Osteoblast (primary cell): ENCODE measurements around the gene TMC3. TPM values are rescaled to one million over a fixed set of nuclear protein-coding genes. Genes with fewer than 3 reads are reported as not detected.

Source experiments
- DNase-seq: peaks from one replicate; pipeline ENCODE4 v3.0.0; 2011; ENCODE audit warnings: low spot score, mixed read lengths; ENCODE audit not compliant: insufficient read length; ENCODE audit errors: missing footprints
- H2AFZ ChIP-seq: 2 replicates; pipeline ENCODE4 v1.6.0; 2011; ENCODE audit warnings: mild to moderate bottlenecking, low read length
- H3K27ac ChIP-seq: 2 replicates; pipeline ENCODE4 v1.5.1; 2011; ENCODE audit warnings: mild to moderate bottlenecking, low read depth, low read length, moderate library complexity
- H3K27me3 ChIP-seq: 2 replicates; pipeline ENCODE4 v1.6.0; 2012; ENCODE audit warnings: mild to moderate bottlenecking, control low read depth, inconsistent platforms, low read length, moderate library complexity; ENCODE audit not compliant: insufficient read depth
- H3K36me3 ChIP-seq: 2 replicates; pipeline ENCODE4 v1.5.1; 2011; ENCODE audit warnings: mild to moderate bottlenecking, low read length, control low read depth, moderate library complexity; ENCODE audit not compliant: insufficient read depth
- H3K4me1 ChIP-seq: 2 replicates; pipeline ENCODE4 v1.5.1; 2011; ENCODE audit warnings: mild to moderate bottlenecking, low read length, control low read depth, moderate library complexity; ENCODE audit not compliant: insufficient read depth
- H3K4me2 ChIP-seq: 2 replicates; pipeline ENCODE4 v1.6.0; 2011; ENCODE audit warnings: mild to moderate bottlenecking, low read length; ENCODE audit not compliant: insufficient read depth
- H3K4me3 ChIP-seq: fragments of 200-600 bp; sonication (generic); 3 replicates; pipeline ENCODE4 v1.5.1; 2012; ENCODE audit warnings: mild to moderate bottlenecking, low read length, inconsistent platforms; ENCODE audit not compliant: insufficient read depth
- H3K79me2 ChIP-seq: 2 replicates; pipeline ENCODE4 v1.6.0; 2012; ENCODE audit warnings: mild to moderate bottlenecking, low read length, control low read depth, inconsistent platforms; ENCODE audit not compliant: insufficient read depth
- H3K9me3 ChIP-seq: 2 replicates; pipeline ENCODE4 v1.5.1; 2011; ENCODE audit warnings: low read depth, low read length, control low read depth
- H4K20me1 ChIP-seq: 2 replicates; pipeline ENCODE4 v1.6.0; 2012; ENCODE audit warnings: mild to moderate bottlenecking, low read length, control low read depth; ENCODE audit not compliant: insufficient read depth
- CTCF ChIP-seq: IDR thresholded peaks from 2 replicates; pipeline ENCODE4 v1.5.1; 2011; ENCODE audit warnings: mild to moderate bottlenecking, low read depth, low read length, moderate library complexity; ENCODE audit errors: extremely low read depth
- total RNA-seq: library from RNA; depleted of rRNA; stranded (reverse); fragments of >200 nt; gene quantifications from 2 replicates; pipeline ENCODE4 v1.2.3, GENCODE V29; 2012

Gene TMC3
- total RNA-seq, 1 donor: not detected

GRCh38 chr15:81335631-81336030 is 38.4 kb downstream of the TMC3 start:
- H3K79me2 ChIP-seq: no peaks in the 10 kb centered on the region
- H3K27me3 ChIP-seq: no peaks in the 10 kb centered on the region
- DNase-seq: no peak
- H3K36me3 ChIP-seq: no peaks in the 10 kb centered on the region
- peaks cover 34% of the 10 kb centered on the region for H3K4me1 ChIP-seq
- no peak for TF ChIP-seq CTCF
- no peak overlapping the region for H3K27ac ChIP-seq
- H3K4me3 ChIP-seq: no peak overlapping the region
- no peaks in the 10 kb centered on the region for H3K9me3 ChIP-seq
- H2AFZ ChIP-seq: no peak overlapping the region
- H3K4me2 ChIP-seq: no peak overlapping the region
- H4K20me1 ChIP-seq: no peaks in the 10 kb centered on the region

- TF ChIP-seq CTCF: no peak
- H3K27me3 ChIP-seq: no peaks in the 10 kb centered on the region
- no peaks in the 10 kb centered on the region for H3K9me3 ChIP-seq
- peaks cover 36% of the 10 kb centered on the region for H3K4me1 ChIP-seq
- H3K27ac ChIP-seq: no peak overlapping the region
- DNase-seq: no peak
- no peaks in the 10 kb centered on the region for H3K79me2 ChIP-seq
- H3K36me3 ChIP-seq: no peaks in the 10 kb centered on the region
- H3K4me2 ChIP-seq: no peak overlapping the region
- H4K20me1 ChIP-seq: no peaks in the 10 kb centered on the region
- H2AFZ ChIP-seq: no peak overlapping the region
- no peak overlapping the region for H3K4me3 ChIP-seq
These were observed 39.1 kb downstream of the TMC3 start for GRCh38 chr15:81334768-81335435.

- no peak for DNase-seq
- Histone ChIP-seq H3K36me3 (no peaks in the 10 kb centered on the region), H3K27ac (no peak overlapping the region), H3K4me2 (no peak overlapping the region), H3K4me1 (peaks cover 23% of the 10 kb centered on the region), H4K20me1 (no peaks in the 10 kb centered on the region), H3K27me3 (no peaks in the 10 kb centered on the region), H3K4me3 (no peak overlapping the region), H3K9me3 (no peaks in the 10 kb centered on the region), H3K79me2 (no peaks in the 10 kb centered on the region), H2AFZ (no peak overlapping the region)
- TF ChIP-seq CTCF: no peak
These were observed 40.6 kb downstream of the TMC3 start for GRCh38 chr15:81333363-81333762.

- H3K4me1 ChIP-seq: peaks cover 20% of the 10 kb centered on the region
- H3K36me3 ChIP-seq: no peaks in the 10 kb centered on the region
- no peaks in the 10 kb centered on the region for H3K79me2 ChIP-seq
- H2AFZ ChIP-seq: no peak overlapping the region
- no peak overlapping the region for H3K27ac ChIP-seq
- no peak overlapping the region for H3K4me2 ChIP-seq
- no peak for DNase-seq
- TF ChIP-seq CTCF: no peak
- no peaks in the 10 kb centered on the region for H4K20me1 ChIP-seq
- no peaks in the 10 kb centered on the region for H3K9me3 ChIP-seq
- H3K27me3 ChIP-seq: no peaks in the 10 kb centered on the region
- no peak overlapping the region for H3K4me3 ChIP-seq
These were observed 41.7 kb downstream of the TMC3 start for GRCh38 chr15:81332326-81332725.
